Type B pancreatic cell (in vitro differentiated cells): ENCODE data around the gene NOP53. TPM values are rescaled to one million over a fixed set of nuclear protein-coding genes. Genes with fewer than 3 reads are reported as not detected.

ENCODE experiments used
- DNase-seq: peaks from one replicate; pipeline ENCODE4 v3.0.0; 2021; ENCODE audit warnings: mixed read lengths; ENCODE audit not compliant: unreplicated experiment; ENCODE audit errors: extremely low spot score
- H3K27ac Mint-ChIP-seq: 2 replicates; pipeline ENCODE4 v1.8.0; 2021; ENCODE audit warnings: mild to moderate bottlenecking, mixed read lengths
- H3K27me3 Mint-ChIP-seq: 2 replicates; pipeline ENCODE4 v1.8.0; 2021; ENCODE audit warnings: mixed read lengths
- H3K36me3 Mint-ChIP-seq: 2 replicates; pipeline ENCODE4 v1.8.0; 2021; ENCODE audit warnings: mixed read lengths
- H3K4me1 Mint-ChIP-seq: one replicate; pipeline ENCODE4 v1.8.0; 2021; ENCODE audit warnings: mixed read lengths; ENCODE audit not compliant: unreplicated experiment
- H3K4me3 Mint-ChIP-seq: 2 replicates; pipeline ENCODE4 v1.8.0; 2021; ENCODE audit warnings: mild to moderate bottlenecking, mixed read lengths
- H3K9me3 Mint-ChIP-seq: 2 replicates; pipeline ENCODE4 v1.8.0; 2021; ENCODE audit warnings: mixed read lengths
- CTCF ChIP-seq: fragments of 200-600 bp; sonication (generic); conservative IDR thresholded peaks from 2 replicates; pipeline ENCODE4 v1.5.0; 2021; ENCODE audit warnings: antibody characterized with exemption, mild to moderate bottlenecking
- total RNA-seq: library from RNA; stranded (reverse); gene quantifications from 2 replicates; pipeline ENCODE4 v1.2.1, GENCODE V29; 2021; ENCODE audit warnings: low replicate concordance

Gene NOP53
- total RNA-seq, 1 donor from 2014 or later = 274 TPM

- Mint-ChIP-seq H3K4me3 (no peak overlapping the region), H3K27ac (no peak overlapping the region), H3K27me3 (peaks cover under 1% of the 10 kb centered on the region), H3K36me3 (peaks cover 4% of the 10 kb centered on the region), H3K9me3 (no peaks in the 10 kb centered on the region), H3K4me1 (peaks cover 6% of the 10 kb centered on the region)
- no peak for DNase-seq
- no peak for TF ChIP-seq CTCF
Measured at GRCh38 chr19:47792616-47793015, 47.3 kb downstream of the NOP53 start.

- Mint-ChIP-seq H3K27ac (no peak overlapping the region), H3K4me1 (no peaks in the 10 kb centered on the region), H3K36me3 (no peaks in the 10 kb centered on the region), H3K4me3 (no peak overlapping the region), H3K9me3 (no peaks in the 10 kb centered on the region), H3K27me3 (peaks cover 13% of the 10 kb centered on the region)
- no peak for DNase-seq
- TF ChIP-seq CTCF = peak; percentile 20
Measured at GRCh38 chr19:47794526-47794925, 49.2 kb downstream of the NOP53 start.

- Mint-ChIP-seq H3K9me3 (no peaks in the 10 kb centered on the region), H3K36me3 (no peaks in the 10 kb centered on the region), H3K4me1 (no peaks in the 10 kb centered on the region), H3K4me3 (no peak overlapping the region), H3K27me3 (peaks cover 13% of the 10 kb centered on the region), H3K27ac (no peak overlapping the region)
- TF ChIP-seq CTCF = no peak
- DNase-seq = no peak
Measured at GRCh38 chr19:47796785-47797184, 51.4 kb downstream of the NOP53 start.

GRCh38 chr19:47797996-47798903 lies 52.9 kb downstream of the NOP53 start:
- no peak overlapping the region for H3K4me3 Mint-ChIP-seq
- no peak for TF ChIP-seq CTCF
- no peaks in the 10 kb centered on the region for H3K36me3 Mint-ChIP-seq
- no peak overlapping the region for H3K27ac Mint-ChIP-seq
- DNase-seq = no peak
- no peaks in the 10 kb centered on the region for H3K9me3 Mint-ChIP-seq
- peaks cover 13% of the 10 kb centered on the region for H3K27me3 Mint-ChIP-seq
- H3K4me1 Mint-ChIP-seq = no peaks in the 10 kb centered on the region

GRCh38 chr19:47798904-47799266 lies 53.5 kb downstream of the NOP53 start:
- no peaks in the 10 kb centered on the region for H3K9me3 Mint-ChIP-seq
- TF ChIP-seq CTCF = no peak
- no peaks in the 10 kb centered on the region for H3K36me3 Mint-ChIP-seq
- H3K4me3 Mint-ChIP-seq = no peak overlapping the region
- no peak overlapping the region for H3K27ac Mint-ChIP-seq
- no peak for DNase-seq
- peaks cover 13% of the 10 kb centered on the region for H3K27me3 Mint-ChIP-seq
- no peaks in the 10 kb centered on the region for H3K4me1 Mint-ChIP-seq
